ENCODE data around the gene SERPINH1.

Gene SERPINH1

DNA sequence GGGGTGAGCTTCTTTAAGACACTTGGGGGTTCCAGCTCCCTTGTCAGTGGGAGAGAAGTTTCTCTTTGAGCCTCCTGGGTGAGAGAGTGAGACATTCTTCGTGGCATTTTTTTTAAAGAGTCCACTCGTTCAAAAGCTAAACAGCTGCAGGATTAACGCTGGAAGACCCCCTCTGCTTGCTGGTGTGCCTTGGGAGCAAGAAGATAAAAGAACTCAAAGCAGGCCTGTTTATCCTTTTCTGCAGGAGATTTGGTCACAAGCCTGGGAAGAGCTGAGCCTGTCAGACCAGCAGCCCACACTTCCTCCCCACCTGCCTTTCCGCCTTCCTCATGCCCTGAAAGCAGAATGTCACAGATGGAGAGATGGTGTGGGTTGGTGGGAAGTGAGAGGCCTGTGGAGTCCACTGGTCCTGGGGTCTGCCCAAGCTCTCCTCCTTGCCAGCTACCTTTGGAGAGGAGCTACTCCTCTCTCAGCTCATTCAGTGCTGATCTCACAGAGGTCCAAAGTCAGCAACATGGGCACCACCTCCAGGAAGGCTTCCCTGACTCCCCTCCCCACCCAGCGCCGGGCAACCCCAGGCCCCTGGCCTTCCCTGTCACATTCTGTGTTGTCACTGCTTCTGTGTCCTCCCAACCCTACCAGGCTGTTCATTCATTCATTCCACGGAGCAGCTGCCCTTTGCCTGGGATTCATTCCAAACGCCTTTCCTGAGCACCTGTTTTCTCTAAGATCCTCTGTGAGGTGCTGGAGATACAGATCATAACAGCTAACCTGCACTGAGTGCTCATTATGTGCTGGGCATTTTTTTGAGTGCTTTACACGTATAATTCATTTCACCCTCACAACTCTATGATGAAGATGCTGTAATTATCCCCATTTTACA is 43.0 kb upstream of the SERPINH1 start:
- POLR2A ChIA-PET, result no interaction called here
- CTCF ChIA-PET, result interaction anchor here (1.0 to 3.3 kb wide), 6 partner anchors 9 to 17 kb away, joined by 3 to 17 read pairs (median 3); no protein-coding TSS in a partner anchor
- TF ChIP-seq, protein P1, sequence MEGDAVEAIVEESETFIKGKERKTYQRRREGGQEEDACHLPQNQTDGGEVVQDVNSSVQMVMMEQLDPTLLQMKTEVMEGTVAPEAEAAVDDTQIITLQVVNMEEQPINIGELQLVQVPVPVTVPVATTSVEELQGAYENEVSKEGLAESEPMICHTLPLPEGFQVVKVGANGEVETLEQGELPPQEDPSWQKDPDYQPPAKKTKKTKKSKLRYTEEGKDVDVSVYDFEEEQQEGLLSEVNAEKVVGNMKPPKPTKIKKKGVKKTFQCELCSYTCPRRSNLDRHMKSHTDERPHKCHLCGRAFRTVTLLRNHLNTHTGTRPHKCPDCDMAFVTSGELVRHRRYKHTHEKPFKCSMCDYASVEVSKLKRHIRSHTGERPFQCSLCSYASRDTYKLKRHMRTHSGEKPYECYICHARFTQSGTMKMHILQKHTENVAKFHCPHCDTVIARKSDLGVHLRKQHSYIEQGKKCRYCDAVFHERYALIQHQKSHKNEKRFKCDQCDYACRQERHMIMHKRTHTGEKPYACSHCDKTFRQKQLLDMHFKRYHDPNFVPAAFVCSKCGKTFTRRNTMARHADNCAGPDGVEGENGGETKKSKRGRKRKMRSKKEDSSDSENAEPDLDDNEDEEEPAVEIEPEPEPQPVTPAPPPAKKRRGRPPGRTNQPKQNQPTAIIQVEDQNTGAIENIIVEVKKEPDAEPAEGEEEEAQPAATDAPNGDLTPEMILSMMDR (IDR thresholded peaks at IDR 0.05; ENCODE audit: control extremely low read depth, extremely low read depth, low read depth, missing control alignments), result no peak
- no peak for DNase-seq (ENCODE audit: extremely low spot score)

DNA sequence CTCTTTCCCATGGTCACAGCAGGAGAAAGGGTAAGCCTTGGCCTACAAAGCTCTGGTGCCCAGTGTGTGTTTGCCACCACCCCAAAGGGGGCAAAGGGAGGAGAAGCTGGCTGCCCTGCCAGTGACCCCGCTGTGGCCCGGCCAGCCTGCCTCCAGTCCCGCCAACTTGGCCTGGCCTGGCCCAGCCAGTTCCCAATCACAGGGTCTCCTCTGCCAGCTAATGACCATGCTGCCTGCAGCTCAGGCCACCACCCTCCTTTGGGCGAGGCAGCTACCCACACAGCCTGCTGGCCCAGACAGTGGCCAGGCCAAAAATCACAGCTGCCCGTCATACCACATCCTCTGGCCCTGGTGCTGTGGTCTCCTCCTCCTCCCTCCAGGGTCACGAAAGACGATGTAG is 41.4 kb upstream of the SERPINH1 start:
- ChIA-PET CTCF (interaction anchor here (0.7 to 7.2 kb wide), 4 partner anchors 10 to 113 kb away, joined by 3 to 43 read pairs (median 4); no protein-coding TSS in a partner anchor), POLR2A (interaction anchor here (0.6 kb wide), 1 partner anchor 61 kb away, joined by 4 read pairs; no protein-coding TSS in a partner anchor)
- DNase-seq (ENCODE audit: extremely low spot score), result no peak
- TF ChIP-seq, protein P1 (IDR thresholded peaks at IDR 0.05; ENCODE audit: control extremely low read depth, extremely low read depth, low read depth, missing control alignments), result no peak

DNA sequence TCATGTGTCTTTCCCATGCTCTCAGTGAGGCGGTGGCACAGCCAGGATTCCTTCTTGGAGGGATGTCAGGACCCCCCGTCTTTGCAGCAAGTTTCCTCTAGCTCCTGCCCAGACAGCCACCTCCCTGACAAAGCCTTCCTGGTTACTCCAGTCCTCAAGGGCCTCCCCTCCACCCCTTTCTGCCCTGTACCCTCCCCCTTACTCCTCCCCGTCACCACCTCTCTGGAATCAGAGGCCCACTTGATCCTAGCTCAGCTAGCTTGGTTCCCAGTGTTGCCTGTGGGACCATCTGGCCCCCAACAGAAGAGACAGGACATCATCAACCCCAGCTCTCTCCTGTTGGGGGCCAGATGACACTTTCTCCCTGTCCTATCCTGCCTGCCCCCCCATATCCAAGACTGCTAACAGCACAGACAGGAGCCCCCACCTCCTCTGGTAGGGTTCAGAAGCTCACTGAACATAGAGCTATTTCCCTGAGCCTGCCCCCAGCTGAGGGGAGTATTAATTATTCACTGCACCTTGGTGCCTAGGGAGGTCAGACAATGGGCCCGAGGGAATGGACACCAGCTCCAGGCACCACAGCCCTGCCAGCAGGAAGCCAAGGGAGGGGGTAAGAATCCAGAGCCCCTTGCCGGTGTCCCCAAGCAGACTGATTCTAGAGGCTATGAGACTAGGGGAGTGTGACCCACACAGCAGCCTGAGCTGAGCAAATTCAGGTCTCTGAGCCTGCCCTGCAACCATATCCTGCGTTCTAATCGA is 39.6 kb upstream of the SERPINH1 start:
- ChIA-PET POLR2A (interaction anchor here (0.6 kb wide), 1 partner anchor 9 kb away, joined by 3 read pairs; no protein-coding TSS in a partner anchor), CTCF (interaction anchor here (0.9 to 7.2 kb wide), 8 partner anchors 8 to 114 kb away, joined by 3 to 47 read pairs (median 4); no protein-coding TSS in a partner anchor)
- TF ChIP-seq, protein P1 (IDR thresholded peaks at IDR 0.05; ENCODE audit: control extremely low read depth, extremely low read depth, low read depth, missing control alignments), result no peak
- no peak for DNase-seq (ENCODE audit: extremely low spot score)

DNA sequence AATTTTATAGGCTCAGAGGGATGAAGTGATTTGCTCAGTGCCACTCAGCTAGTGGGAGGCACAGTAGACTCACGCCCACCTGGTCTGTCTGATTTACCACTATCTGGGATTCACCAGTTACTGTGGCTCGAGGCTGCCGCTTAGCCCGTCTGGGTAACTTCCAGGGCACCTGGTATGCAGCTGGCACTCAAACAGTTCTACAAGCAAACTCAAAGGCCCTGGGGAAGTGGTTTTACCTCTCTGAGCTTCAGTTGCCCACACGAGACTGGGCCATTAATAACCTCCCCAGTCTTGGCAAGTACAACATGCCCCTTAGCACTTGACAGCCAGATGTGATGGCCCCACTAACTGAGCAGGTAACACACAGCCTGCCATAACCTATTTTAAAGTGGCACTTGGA is 38.9 kb upstream of the SERPINH1 start:
- ChIA-PET CTCF (interaction anchor here (0.7 to 7.2 kb wide), 9 partner anchors 10 to 115 kb away, joined by 3 to 47 read pairs (median 3); no protein-coding TSS in a partner anchor), POLR2A (no interaction called here)
- TF ChIP-seq, protein P1 (IDR thresholded peaks at IDR 0.05; ENCODE audit: control extremely low read depth, extremely low read depth, low read depth, missing control alignments), result no peak
- DNase-seq (ENCODE audit: extremely low spot score), result no peak

DNA sequence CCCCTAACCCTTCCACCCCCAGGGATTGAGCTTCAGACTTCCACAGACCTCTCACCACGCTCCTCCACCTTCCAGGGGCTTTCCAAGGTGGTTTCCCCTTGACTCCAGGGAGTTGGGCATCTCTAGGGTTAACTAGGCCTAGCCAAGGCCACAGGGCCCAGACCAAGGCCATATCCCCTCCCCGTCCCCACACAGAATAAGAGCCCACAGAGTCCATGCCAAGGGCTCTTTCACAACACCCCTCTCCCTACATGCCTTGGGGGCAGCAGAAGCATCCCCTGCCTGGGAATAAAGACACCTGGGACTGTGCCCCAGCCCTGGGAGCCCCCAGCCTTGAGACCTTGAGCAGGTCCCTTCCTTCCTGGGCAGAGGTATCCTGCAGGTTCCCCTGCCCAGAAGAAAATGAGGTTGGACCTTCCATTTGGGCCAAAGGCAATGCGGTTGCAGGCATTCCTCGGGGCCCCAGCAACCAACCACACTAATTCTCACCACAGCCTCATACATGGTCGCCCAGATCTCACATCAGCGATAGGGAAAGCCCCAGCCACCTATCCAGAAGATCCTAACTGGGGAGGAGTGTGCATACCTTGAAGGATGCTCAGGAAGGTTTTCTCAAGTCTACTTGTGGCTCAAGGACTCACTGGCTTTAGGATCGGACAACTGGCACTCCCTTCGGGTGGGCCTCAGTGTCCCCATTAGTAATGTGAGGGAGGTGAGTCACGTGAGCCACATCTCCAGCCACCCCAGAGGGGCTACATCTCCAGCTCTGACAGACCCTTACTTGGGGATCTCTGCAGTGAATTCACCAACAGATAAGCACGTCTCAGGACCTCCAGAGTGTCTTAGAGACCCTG is 38.0 kb upstream of the SERPINH1 start:
- DNase-seq (ENCODE audit: extremely low spot score), result no peak
- ChIA-PET CTCF (interaction anchor here (0.7 to 7.2 kb wide), 10 partner anchors 9 to 116 kb away, joined by 3 to 47 read pairs (median 4); partner anchors contain the start of gene KLHL35), POLR2A (no interaction called here)
- TF ChIP-seq, protein P1 (IDR thresholded peaks at IDR 0.05; ENCODE audit: control extremely low read depth, extremely low read depth, low read depth, missing control alignments), result no peak

Measured in GM10248 (cell line).